Measurements from ENCODE around the gene ADRA2A.

The ADRA2A gene

DNA sequence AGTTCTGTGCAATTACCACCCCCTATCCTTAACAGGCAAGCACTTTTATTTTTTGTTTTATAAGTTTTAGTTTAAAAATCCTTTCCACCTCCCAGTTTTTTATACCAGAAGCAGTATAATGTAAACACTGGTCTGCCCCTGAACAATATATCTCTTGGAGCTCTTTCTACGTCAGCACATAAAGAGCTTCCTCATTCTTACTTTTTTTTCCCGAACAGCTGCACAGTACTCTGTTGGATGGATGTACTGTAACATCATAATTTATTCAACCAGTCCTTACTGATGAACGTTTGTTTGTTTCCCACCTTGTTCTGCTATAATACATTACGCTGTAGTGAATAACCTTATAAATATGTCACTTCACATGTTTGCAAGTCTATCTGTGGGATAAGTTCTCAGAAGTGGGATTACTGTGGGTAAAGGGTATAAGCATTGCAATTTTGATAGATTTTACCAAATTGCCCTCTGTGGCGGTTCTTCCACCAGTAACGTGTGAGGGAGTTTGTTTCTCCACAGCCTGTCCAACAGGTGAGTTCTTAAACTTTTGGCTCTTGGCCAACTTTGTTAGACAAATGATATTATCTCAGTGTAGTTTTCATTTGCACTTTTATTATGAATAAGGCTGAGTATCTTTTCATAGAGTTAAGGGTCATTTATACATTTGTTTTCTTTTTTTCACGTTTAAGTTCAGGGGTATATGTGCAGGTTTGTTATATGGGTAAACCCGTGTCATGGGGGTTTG lies 32.8 kb downstream of the ADRA2A start:
- no peak for DNase-seq (ENCODE audit: low read depth in 3 of 3)

GRCh38 chr10:111110771-111111170 lies 33.9 kb downstream of the ADRA2A start:
- no peak for DNase-seq (ENCODE audit: low read depth in 3 of 3)

GRCh38 chr10:111112333-111112732 lies 35.5 kb downstream of the ADRA2A start:
- no peak for DNase-seq (ENCODE audit: low read depth in 3 of 3)

GRCh38 chr10:111113238-111113960 lies 36.6 kb downstream of the ADRA2A start:
- no peak for DNase-seq (ENCODE audit: low read depth in 3 of 3)

DNA sequence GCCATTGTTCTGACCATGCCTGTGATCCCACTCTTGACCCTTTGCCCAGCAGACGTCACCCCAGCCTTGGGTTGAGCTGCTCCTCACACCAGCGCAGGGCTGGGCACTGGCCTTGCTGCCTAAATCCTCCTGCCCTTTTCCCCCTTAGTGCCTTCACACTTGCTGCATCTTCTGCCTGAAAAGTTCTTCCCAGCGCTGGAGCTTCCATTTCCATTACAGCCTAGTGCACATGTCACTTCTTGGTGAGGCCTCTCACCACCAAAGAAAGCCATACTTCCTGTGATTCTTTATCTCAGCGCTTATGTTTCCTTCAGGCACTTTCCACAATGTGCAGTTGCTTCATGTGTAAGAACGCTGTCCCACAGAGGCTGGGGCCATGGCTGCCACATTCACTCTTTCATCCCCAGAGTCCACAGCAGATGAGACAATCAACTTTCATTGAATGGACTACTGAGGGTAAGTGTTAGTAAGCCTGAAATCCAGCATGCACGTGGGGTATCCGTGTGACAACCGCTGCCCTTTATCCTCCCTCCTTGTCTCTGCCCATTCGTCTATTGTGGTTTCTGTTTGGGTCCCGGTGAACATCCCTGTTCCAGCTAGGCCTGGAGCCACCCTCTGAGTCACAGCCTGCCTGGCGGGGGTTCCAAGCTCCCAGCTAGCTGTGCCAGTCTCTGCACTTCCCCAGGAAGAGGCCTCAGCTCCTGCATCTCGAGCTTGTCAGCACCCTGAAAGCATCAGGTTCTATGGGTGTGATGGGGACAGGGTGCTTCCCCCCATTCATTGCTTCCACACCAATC lies 37.3 kb downstream of the ADRA2A start:
- DNase-seq (ENCODE audit: low read depth in 3 of 3): no peak

DNA sequence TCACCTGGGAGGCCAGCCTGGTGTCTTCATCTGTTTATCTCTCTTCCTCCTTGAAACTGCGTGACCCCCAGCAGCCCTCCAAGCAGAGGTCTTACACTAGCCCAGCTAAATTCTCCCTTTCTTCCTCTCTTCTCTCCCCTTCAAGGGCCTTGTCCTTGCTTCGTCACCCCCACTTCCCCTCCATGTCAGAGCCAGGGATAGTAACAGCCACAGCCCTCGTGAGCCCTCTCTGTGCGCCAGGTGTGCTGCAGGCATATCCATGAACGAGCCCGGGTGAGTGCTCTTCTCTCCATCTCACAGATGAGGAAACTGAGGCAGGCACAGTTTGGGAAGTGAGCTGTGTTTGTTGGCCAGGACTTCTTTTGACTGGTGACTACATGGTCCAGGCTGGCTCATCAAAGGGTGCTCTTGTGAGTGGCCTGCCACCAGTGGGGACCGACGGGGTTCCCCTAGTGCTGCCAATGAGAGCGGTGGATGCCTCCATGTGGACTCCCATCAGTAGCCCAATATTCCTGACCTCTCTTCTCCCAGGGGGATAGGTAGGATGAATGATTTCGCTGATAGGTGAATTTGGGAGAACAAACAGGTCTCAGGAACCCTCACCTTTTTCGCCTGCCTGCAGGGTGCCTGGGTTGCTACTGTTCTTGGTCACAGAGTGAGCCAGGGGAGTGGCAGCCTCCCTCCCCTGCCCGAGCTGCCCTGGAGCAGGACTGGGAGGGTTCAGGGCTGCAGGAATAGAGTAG lies 38.1 kb downstream of the ADRA2A start:
- DNase-seq (ENCODE audit: low read depth in 3 of 3): no peak

DNA sequence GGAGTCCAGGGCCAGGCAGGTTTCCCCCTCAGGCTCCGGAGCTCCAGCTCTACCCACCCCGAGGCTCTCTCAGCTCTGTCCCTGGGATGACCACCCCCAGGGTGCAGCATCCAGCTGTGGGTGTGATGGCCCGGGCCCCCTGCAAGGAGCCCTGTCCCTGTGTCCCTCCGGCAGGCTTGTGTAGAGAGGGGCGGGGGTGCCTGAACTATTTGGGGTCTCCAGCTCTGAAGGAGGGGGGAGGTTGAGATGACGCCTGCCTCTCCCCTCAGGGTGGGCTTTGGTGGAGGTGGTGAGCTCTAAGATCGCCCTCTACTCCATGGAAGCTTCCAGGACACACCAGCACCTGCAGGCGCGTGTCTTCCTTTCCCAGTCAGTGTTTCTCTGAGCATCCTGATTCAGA lies 39.4 kb downstream of the ADRA2A start:
- DNase-seq (ENCODE audit: low read depth in 3 of 3): no peak

GRCh38 chr10:111116762-111117445 lies 40.1 kb downstream of the ADRA2A start:
- no peak for DNase-seq (ENCODE audit: low read depth in 3 of 3)

- no peak for DNase-seq (ENCODE audit: low read depth in 3 of 3)
Measured at GRCh38 chr10:111117528-111118277, 40.9 kb downstream of the ADRA2A start.

DNA sequence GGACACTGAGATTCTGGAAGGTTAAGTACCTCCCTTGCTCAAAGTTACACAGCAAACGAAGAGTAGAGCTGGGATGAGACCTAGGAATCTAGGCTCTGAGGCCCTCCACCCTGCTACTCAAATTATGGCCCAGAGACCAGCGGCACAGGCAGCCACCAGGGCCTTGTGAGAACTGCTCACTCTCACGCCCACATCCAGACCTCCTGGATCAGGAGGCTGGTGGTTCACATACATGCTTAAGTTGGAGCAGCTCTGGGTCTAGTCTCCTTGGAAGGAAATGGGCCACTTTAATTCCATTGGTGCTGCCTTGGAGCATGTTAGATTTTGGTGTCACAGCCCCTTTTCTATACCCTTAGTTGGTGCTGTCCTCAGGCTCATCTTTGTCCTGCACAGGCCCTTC lies 41.9 kb downstream of the ADRA2A start:
- DNase-seq (ENCODE audit: low read depth in 3 of 3): no peak

- DNase-seq (ENCODE audit: low read depth in 3 of 3): no peak
Measured at GRCh38 chr10:111119637-111120036, 42.8 kb downstream of the ADRA2A start.

GRCh38 chr10:111122127-111122526 lies 45.3 kb downstream of the ADRA2A start:
- DNase-seq (ENCODE audit: low read depth in 3 of 3): no peak

- no peak for DNase-seq (ENCODE audit: low read depth in 3 of 3)
Measured at GRCh38 chr10:111123883-111124282, 47.1 kb downstream of the ADRA2A start.

DNA sequence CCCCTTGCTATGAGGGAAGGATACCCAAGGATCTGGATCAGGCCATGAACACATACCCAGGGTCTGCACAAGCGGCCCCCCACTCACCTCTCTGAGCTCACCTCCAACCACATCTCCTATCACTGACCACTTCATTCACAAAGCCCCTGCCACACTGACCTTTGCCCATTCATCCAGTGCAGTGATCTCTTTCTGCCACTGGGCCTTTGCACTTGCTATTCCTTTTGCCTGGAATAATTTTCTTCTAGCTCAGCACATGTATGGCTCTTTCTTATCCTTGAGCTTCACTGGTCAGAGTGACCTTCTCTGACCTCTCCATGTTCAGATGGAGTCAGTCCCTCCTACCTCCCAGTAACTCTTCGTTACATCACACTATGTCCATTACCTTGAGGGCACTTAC lies 48.3 kb downstream of the ADRA2A start:
- no peak for DNase-seq (ENCODE audit: low read depth in 3 of 3)

DNA sequence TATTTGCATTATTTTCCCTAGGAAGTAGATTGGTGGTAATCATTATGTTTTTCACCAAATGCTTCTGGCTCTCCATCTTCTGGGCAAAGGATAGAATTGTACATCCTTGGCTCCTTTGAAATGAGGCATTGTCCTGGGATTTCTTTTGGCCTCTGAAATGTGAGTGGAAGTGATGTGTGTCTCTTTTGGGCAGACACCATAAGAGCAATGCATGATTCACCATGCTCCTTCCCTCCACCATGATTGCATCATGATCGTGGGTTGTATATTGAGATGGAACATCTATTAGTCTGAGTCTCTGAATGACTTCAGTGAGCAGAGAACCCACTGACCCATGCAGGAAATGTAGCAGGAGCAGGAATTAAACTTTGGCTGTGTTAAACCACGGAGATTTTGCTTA lies 49.2 kb downstream of the ADRA2A start:
- DNase-seq (ENCODE audit: low read depth in 3 of 3): no peak

DNA sequence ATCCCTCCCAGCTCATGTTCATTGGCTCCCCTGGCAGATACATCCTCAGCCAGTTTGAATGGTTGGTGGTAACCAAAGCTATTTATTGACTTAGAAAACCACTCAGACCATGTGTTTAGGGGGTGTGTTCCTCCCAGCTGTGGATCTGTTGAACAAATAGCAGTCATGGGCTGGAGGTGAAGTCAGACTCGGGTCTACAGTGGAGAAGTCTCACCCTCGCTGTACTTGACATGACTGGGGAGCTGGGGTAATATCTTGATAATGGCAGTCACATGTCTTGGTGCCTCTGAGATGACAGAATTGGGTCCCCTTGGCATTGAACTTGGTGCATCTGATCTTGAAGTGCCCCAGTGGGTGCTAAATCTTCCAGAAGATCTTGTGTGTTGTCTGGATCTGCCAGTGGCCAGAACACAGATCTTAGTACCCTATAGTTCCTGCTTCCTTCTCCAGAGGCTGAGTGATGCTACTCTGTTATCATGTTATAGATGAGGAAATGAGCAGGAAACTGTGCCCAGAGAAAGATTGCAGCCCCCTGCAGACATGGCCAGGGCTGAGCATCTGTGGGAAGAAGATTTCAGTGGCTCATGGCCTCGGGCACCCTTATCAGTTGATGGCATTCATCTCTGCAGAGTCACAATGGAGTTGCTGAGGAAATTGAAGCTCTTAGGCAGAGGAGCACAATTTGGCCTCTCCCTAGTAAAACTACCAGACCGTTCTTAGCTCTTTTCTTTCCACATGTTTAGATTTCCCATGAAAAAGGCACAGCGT lies 50.4 kb downstream of the ADRA2A start:
- no peak for DNase-seq (ENCODE audit: low read depth in 3 of 3)

- DNase-seq (ENCODE audit: low read depth in 3 of 3): no peak
Measured at GRCh38 chr10:111128331-111129180, 51.7 kb downstream of the ADRA2A start.

DNA sequence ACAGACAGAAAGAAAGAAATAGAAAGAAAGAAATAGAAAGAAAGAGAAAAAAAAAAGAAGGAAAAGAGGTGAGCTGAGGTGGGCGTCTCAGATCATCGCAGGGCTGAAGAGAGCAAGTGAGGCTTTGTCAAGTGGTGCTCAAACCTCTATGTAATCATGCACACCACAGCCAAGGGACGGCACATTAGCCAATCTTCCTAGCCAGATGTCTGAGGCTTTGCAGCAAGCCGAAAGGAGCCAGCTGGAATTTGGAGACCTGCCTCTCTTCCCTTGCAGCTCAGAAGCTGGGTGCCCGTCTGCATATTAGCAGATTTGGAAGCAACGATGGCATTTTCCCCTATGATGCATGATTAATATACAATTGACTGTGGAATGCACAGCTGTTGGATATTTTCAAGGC lies 52.5 kb downstream of the ADRA2A start:
- no peak for DNase-seq (ENCODE audit: low read depth in 3 of 3)

DNA sequence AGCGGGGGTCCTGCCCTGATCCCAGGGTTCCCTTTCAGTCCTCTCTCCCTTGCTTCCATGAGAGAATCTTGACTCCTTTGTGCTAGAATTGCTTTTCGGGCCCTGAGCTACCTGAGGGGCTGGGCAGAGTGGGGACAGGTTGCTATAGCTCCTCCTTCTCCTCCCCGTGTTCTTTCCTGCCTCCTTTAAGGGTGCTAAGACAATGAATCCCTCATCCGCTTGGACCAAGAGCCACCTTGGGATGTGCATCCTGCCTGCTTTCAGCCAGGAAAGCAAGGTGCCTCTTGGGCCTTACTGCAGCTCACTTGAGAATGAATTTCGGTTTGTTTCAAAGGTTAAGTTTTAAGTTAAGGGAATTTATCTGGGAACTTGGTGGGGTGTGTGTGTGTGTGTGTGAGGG lies 53.6 kb downstream of the ADRA2A start:
- DNase-seq (ENCODE audit: low read depth in 3 of 3): no peak
